ENCODE data around the gene BICRAL.
A peak's percentile ranks its signal among the peaks of the same experiment; 100 is the strongest.
"Not testable (repeated sequence)": the region's sequence is repeated elsewhere in the genome, so short reads cannot be mapped to it uniquely, and the experiment has no call there.

BICRAL gene

DNA sequence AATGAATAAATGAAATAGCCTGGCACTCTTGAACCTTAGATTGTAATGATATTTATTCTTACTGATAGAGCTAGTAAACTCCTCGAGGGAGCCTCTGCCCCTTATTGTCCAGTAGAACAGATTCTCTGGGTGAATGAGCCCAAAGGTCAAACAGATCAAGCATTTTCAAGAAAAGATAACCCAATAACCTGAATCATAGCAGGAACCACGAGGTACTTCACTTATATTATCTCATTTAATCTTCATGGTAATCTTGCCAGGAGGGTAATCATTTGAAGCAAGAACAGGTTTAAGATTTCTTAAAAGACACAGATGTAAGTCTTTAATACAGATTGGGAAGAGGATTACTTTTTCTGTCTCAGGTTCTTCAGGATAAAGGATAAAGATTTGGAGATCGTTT lies 18.9 kb upstream of the BICRAL start:
- DNase-seq, result no peak

DNA sequence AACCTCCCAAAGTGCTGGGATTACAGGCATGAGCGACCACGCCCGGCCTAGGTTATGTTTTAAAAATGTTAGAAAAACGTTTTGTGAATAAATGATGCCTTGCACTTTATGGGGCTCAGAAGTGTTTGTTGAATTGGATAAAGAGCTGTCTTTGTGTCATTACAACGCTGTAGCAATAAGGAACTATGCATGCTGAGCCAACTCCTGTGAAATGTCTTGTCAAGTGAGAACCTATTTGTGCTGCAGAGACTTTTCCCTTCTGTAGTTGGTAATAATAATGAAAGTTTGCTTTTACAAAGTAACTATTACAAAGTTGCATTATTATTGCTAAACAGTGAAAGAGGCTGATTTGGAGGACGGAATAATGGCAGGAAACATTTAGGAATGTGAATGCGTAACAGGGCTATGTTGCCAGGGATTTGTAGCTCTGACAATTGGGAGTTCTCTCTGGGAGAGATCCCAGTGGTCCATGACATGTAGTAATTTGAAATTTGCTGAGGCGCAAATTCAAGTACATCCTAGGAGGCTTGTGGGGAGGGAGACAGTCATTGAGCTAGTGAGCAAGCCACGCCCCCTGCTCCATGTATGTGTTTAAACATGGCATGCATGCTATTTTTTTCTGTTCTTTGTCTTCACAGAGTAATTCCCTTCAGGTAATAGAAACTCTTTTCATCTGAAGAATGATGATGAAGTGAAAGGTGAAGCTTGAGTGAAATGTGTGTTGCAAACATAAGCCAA lies 16.8 kb upstream of the BICRAL start:
- DNase-seq, result no peak

DNA sequence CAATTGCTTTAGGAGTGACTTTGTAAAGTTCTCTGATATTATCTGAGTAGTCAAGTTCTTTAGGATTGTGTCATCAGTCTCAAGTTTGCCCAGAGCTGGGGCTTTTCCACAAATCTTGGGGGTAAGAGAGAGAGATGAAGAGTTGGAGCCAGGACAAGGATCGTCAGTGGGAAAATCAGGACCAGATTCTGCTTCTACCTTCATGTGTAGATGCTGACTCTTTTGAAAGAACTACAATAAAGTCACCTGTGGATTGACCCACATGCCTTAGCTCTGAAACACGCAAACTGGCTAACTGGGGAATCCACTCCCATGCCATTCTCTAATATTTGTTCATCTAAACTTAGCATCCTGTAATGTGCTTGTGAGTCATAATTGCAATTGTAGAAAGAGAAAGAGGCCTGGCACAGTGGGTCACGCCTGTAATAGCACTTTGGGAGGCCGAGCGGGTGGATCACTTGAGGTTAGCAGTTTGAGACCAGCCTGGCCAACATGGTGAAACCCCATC lies 15.6 kb upstream of the BICRAL start:
- peak; percentile 61 for DNase-seq

DNA sequence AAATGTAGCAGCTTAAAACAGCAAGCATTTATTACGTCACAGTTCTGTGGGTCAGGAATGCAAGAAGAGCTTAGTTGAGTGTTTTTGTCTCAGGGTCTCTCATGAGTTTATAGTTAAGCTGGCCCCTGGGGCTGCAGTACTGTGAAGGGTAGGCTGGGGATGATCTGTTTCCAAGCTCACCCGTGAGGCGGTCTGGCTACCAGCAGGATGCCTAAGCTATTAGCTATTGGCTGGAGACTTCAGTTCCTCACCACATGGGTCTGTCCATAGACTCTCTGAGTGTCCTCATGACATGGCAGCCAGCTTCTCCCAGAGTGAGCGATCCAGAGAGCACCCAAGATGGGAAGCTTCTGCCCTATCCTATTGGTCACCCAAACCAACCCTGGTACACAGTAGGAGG lies 12.8 kb upstream of the BICRAL start:
- DNase-seq, result no peak

DNA sequence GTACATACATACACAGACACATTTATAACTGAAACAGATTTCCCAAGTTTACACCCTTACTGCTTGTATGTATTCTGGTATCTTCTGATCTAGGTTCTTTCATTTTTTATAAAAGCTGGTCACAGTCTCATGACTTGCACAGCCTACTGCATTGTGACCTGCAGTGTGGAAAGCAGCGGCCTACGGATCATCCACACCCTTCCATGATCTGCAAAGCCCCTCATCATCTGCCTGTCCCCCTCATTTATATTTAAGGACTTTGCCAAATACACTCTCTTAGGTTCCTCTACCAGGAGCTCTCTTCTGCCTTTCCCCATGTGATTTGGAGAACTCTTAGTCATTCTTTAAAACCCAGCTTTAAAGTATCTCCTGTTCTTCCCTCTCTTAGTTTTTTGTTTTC lies 12.0 kb upstream of the BICRAL start:
- no peak for DNase-seq

DNA sequence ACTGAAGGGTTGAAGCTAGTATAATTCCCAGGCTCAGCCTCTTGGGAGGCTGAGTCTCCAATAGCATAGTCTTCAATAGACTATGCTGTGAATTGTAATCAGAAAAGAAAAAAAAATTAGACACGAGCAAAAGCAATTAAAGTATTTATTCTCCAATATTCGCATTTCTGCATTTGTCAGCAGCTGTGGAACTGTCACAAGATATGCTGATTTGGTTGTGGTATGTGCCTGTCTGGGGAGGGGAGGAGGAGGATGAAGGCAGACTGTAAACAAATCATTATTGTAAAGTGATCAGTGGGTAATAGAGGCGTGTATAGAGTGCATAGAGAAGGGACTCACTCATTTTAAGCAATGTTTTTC lies 10.1 kb upstream of the BICRAL start:
- DNase-seq, result no peak

DNA sequence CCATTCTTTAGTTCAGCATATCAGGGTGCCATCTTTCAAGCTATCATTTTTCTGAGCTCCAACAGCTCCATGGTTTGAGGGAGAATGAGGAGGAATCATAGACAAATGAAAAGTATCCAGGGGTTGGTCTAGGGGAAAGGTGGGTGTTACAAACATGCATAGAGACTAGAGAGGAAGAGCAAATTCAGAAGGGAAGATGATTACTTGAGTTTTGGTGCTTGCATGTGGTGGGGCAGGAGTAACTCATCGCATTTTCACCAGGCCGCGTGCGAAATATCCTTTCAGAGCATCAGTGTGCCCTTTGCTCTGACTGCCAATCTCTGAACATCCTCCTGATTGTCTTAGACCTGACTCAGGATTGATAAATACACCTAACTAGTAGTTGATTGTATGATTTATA lies 7.7 kb upstream of the BICRAL start:
- DNase-seq, result no peak

DNA sequence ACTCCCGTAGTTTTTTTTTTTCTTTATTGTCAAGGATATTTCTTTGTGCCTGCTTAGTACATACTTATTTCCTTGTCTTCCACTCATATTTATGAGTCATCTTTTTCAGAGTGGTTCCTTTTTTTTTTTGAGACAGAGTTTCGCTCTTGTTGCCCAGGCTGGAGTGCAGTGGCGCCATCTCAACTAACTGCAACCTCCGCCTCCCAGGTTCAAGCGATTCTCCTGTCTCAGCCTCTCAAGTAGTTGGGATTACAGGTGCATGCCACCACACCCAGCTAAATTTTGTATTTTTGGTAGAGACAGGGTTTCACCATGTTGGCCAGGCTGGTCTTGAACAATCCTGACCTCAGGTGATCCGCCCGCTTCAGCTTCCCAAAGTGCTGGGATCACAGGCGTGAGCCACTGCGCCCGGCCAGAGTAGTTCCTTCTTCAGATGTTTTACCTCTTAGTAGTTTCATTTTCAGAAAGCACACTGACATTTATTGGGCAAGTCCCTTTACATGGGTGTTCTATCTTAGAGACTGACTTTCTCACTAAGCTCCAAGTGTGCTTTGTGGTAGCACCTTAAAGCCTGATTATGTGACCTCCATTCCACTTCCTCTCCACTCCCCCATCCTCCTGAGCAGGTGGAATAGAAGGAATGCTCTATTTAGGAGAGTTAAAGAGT lies 6.9 kb upstream of the BICRAL start:
- not testable (repeated sequence) for DNase-seq

DNA sequence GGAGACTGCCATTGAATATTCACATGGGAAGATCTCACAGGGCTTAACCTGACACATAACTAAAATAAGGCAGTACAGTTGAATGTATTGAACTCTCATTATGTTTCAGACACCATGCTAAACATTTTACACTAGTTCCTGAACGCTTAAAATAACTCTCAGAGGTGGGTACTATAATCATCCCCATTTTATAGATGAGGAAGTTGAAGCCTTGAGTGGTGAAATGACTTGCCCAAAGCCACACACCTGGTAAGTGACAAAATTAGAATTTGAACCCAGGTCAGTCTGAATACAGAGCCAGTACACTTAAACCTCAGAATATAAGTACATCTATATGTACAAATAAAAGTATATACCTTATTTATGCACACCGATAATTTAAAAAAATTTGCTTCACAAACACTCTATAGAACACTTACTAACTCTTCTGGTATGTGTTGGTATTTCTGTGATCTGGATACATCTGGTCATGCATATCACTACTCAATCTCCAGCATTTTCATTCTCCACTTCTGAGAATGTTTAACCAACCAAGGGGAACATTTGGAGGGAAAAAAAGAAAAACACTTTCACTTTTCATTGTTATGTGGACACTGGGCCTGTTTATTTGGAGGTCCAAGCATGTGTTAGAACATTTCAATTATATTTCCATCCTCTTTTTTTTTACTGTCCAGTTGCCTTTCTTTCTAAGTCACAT lies 4.6 kb upstream of the BICRAL start:
- peak; percentile 68 for DNase-seq

DNA sequence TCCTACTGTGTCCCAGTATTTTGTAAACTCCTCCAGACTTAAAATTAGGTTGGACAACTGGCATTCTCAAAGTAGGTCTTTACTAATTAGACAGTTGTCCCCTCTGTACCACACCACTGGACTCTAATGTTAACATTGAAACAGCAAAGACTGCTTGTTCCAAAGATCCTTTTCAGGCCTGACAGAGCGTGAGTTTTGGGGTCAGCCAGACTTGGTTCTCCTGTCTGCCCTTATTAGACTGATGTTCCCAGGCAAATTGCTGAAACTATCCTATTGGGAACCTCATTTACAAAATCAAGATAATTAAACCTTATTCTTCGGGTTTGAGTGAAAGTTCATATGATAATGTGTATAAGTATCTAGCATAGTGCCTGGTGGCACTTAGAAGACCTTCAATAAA lies 3.7 kb upstream of the BICRAL start:
- no peak for DNase-seq

DNA sequence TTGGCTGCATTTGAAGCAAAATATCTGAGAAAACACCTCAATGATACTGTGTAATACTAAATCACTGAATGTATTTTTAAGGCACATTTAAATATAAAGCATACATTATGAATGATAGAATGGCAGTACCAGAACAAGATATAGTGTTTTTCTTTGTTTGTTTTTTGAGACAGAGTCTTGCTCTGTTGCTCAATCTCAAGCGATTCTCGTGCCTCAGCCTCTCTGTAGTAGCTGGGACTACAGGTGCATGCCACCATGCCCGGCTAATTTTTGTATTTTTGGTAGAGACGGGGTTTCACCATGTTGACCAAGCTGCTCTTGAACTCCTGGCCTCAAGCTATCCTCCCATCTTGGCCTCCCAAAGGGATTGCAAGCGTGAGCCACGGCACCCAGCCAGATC lies 2.3 kb upstream of the BICRAL start:
- DNase-seq, result no peak

DNA sequence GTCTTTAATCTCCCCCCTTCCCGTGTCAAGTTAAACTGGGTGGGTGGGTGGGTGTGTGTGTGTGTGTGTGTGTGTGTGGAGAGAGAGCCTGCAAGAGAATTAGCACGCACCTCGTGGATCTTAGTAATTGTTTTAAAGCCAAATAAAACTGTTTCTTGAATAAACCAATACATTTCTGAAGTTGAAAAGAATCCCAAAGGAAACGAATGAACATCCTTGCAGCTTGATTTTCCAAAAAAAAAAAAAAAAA lies 381 bp upstream of the BICRAL start:
- DNase-seq, result peak; percentile 26

DNA sequence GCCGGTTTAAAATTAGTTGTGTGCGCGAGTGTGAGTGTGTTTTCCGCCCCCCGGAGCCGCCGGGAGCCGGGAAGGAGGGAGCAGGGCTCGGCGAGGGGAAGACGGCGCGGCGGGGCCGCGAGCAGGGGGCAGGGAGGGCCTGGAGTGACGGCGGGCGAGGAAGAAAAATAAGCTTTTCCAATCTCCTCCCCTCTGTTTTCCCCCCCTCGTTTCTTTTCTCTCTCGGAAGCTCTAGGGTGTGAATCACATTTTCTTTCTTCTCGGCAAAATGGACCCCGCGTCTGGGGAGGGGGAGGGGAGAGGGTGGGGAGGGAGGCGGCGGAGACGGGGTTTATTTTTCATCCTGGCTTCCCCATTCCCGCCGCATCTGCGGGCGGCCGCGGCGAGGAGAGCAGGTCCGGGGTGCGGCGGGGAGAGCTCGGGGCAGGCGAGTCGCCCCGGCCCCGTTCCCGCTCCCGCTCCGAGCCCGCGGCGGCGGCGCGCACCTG lies 881 bp downstream of the BICRAL start:
- peak; percentile 97 for DNase-seq

DNA sequence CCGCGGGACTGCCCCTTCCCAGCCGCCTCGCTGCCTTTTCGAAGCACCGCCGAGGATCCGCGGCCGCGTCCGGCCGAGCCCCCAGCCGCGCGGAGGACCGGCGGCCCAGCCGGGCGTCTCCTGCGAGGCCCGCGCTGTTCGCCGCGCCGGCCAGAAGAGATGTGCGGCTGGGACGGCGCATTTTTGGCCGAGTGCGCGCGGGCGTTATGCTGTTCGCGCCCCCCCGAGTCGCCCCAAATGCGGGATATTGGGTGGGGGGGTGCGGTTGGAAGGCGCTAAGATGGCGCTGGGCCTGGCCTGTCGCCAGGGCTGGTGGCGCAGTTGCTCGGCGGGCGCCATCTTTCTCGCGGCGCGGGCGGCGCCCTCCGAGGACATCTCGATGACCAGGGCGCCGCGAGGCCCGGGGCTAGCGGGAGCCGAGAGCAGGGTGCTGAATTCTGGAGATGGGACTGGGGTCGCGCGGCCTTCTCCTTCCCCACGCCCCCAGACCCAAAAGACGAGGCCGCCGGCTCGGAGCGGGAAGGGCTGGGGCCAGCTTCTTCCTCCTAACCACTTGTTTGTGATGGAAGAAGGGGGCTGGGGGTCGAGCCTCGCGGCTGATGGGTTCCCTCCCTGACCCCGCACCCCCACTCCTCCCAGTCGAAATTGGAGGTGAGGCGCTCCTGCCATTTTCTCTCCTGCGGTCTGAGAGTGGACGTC lies 1.5 kb downstream of the BICRAL start:
- DNase-seq, result peak; percentile 77

DNA sequence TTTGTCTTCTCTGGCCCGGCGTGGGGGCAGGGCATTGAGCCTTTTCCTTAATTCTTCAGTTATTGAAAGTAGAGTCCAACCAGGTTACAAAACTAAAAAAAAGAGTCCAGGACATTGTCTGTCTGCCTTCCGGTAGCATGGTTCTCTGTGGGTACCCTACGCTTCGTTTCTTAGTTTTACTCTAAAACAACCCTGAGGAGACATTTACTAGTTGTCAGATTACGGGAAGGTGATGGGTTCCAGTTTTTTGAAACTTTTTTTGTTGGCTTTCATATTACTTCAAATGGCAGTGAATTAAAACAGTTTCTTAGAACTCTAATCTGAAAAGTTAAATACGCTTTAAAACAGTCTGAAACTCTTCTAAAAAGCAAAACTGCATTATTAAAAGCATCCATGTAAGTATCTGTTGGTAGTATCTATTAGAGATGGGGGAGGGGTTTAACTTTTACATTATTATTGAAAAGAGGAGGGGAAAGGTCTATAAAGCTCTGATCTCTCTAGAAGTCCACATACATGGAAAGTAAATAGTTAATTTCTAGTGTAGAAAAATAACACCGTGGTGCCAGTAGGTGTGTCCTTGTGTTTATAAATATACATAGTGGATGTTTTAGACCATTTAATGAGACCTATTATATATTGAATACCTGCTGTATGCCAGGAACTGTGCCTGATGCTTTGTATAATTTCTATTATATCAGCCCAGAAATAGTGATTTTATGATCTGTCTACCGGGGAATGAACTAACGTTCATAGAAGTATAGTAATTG lies 2.2 kb downstream of the BICRAL start:
- DNase-seq, result no peak

DNA sequence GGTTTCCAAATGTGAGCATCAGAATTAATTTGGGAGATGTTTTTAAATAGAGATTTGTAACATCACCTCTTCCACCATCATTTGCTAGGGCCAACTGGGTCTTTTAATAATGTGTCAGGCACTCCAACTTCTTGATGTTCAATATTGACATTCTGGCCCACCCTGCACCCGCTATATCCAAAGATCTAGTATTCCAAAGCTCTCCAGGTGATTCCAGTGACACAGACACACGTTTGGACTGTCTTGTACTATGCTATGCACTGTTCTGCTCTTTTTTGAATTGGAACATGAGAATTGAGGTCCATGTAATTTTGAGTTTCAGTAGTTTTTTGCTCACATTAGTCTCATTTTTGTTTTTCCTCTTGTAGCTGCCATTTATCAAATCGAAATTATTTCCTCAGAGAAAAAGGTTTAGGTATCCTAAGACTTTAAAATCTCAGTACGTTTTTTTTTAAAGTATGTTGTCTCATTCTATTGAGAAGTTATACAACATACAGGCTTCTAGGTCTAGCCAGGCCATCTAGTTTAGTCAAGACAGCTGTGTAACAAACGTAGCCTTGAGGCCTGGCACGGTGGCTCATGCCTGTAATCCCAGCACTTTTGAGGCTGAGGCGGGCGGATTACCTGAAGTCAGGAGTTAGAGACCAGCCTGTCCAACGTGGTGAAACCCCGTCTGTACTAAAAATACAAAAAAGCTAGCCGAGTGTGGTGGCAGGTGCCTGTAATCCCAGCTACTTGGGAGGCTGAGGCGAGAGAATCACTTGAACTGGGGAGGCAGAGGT lies 3.1 kb downstream of the BICRAL start:
- DNase-seq, result no peak

DNA sequence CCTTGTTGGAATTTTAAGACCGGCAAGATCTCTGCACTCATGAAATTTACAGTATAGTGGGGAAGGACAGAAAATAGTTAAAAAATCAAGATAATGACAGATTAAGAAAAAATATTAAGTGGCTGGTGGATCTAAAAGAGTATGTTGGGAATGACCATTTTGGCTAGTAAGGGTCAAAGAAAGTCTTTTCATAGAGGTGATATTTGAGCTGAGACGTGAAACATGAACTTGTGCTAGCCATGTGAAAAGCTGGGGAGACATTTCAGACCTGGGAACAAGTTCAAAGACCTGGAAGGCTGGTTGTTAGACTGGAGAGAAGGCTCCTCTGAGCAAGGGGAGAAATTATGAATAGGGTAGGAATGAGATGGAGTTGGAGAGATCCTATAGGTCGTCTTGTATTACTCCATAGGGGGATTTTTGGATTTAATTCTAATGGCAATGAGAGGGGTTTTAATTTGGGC lies 4.7 kb downstream of the BICRAL start:
- DNase-seq, result no peak

DNA sequence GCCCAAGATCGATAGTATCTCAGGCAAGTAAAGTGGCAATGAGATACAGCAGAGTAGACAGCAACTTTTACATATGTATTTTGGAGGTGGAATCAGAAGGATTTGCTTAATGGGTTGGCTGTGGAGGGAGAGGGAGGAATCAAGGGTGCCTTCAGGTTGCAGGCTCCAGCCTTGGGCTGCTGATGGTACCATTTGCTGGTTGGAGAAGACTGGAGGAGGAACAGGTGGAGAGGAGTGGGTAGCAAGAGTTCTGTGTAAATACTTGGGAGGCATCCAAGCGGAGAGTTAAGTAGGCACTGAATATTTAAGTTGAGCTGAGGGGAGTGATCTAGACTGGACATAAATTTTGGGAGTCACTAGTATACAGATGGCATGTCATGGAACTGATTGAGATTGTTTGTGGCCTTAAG lies 5.2 kb downstream of the BICRAL start:
- no peak for DNase-seq

DNA sequence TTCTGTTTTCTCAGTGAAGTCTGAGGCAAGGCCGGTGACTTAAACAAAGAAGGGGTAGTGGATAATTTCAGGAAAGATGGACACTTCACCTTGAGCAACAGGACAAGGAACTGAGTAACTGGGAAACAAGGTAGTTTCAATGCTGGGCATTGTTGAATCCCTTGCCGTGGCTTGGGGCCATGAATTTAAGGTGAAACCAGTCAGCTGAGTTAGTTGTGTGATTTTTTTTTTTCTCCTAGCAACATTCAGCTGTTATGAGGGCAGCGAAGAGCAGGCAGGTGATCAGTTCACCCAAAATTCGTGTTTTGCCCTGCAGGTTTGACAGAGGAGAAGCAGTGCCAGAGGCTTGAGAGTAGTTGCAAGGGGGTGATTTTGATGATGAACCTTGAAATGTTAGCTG lies 6.8 kb downstream of the BICRAL start:
- no peak for DNase-seq

DNA sequence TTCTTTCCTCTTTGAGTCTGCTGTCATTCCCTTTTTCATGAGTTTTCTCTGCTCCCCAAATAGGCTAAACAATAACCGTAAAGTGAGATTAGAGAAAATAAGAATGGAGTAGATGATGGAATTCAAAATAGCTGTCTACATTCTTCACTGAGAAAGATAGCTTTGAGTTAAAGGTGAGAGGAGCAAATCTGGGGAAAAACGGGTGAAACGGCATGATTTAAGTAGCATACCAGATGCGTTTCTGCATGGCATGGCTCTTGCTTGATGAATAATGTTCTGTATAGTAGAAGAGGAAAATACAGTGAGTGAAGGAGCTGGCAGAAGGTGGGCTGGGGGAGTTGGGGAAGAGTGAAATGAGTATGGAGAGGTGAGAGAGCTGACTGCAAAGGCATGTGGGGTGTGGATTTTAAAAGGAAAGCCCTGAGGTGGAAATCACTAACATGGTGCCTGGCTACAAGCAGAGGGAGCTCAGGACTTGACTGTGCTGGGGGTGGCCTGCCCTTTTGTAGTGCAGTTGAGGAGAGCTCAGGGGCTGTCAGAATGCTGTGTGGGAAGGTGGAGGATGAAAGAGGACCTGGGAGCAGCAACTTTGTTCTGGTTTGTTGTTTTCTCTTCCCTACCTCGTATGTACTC lies 8.8 kb downstream of the BICRAL start:
- DNase-seq, result no peak

DNA sequence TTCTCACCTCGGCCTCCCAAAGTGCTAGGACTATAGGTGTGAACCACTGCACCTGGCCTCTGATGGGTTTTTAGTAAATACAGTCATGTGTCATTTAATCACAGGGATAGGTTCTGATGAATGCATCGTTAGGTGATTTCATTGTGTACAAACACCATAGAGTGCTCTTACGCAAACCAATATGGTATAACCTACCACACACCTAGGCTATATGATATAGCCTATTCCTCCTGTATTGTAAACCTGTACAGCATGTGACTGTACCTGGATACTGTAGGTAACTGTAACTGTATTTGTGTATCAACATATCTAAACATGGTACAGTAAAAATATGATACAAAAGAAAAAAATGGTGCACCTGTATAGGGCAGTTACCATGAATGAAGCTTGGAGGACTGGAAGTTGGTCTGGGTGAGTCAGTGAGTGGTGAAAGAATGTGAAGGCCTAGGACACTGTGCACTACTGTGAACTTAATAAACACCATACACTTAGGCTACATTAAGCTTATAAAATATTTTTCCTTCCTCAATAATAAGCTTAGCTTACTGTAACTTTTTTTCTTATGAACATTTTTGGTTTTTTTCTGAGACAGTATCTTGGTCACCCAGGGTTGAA lies 10.0 kb downstream of the BICRAL start:
- DNase-seq, result no peak
